PC-3 (cell line): ENCODE measurements around the gene ZNF185. TPM values are rescaled to one million over a fixed set of nuclear protein-coding genes. Genes with fewer than 3 reads are reported as not detected.

Experiments
- ATAC-seq: fragments of 200-7000 bp; cut with Tn5 transposase; 2 replicates; pipeline ENCODE4 v1.9.1; 2020; ENCODE audit warnings: mild to moderate bottlenecking, moderate library complexity
- BruUV-seq: library from RNA; stranded (reverse); fragments of 400-500 nt; replicated peaks from 2 replicates; lab custom pipeline; 2021; lab: Mats Ljungman, UMichigan
- CTCF ChIA-PET: fragments of 300-600 bp; sonication (Branson Sonifier 250); formaldehyde crosslinking; loops from one replicate; lab custom pipeline; 2022; ENCODE audit warnings: antibody characterized with exemption; lab: Charles Lee
- POLR2A ChIA-PET: fragments of 300-600 bp; sonication (Branson Sonifier 250); formaldehyde crosslinking; loops from one replicate; lab custom pipeline; 2022; ENCODE audit warnings: antibody characterized with exemption; ENCODE audit not compliant: unreplicated experiment; lab: Charles Lee
- DNase-seq: peaks from one replicate; pipeline ENCODE4 v3.0.0-alpha.2; 2015
- H2AFZ ChIP-seq: fragments of 300-600 bp; sonication (generic); 2 replicates; pipeline ENCODE4 v1.6.0; 2016; ENCODE audit warnings: antibody characterized with exemption, low read length
- H3F3A ChIP-seq: fragments of 300-600 bp; sonication (generic); one replicate; pipeline ENCODE4 v1.6.0; 2017; ENCODE audit warnings: antibody characterized with exemption, low read length, control low read depth, mild to moderate bottlenecking; ENCODE audit not compliant: unreplicated experiment
- H3K27ac ChIP-seq: fragments of 300-600 bp; sonication (generic); 2 replicates; pipeline ENCODE4 v1.5.1; 2016; ENCODE audit warnings: mild to moderate bottlenecking, low read length
- H3K27me3 ChIP-seq: fragments of 300-600 bp; sonication (generic); 2 replicates; pipeline ENCODE4 v1.6.1; 2016; ENCODE audit warnings: low read length, mixed read lengths
- H3K36me3 ChIP-seq: fragments of 300-600 bp; sonication (generic); 2 replicates; pipeline ENCODE4 v1.6.1; 2016; ENCODE audit warnings: low read depth, mixed run types, low read length, mixed read lengths
- H3K4me1 ChIP-seq: fragments of 300-600 bp; sonication (generic); 2 replicates; pipeline ENCODE4 v1.5.1; 2016; ENCODE audit warnings: low read length; ENCODE audit not compliant: insufficient read depth
- H3K4me2 ChIP-seq: fragments of 300-600 bp; sonication (generic); 2 replicates; pipeline ENCODE4 v1.6.0; 2016; ENCODE audit warnings: low read length
- H3K4me3 ChIP-seq: fragments of 300-600 bp; sonication (generic); 2 replicates; pipeline ENCODE4 v1.5.1; 2016; ENCODE audit warnings: mild to moderate bottlenecking, low read length, mixed read lengths
- H3K79me2 ChIP-seq: fragments of 300-600 bp; sonication (generic); 2 replicates; pipeline ENCODE4 v1.6.1; 2017; ENCODE audit warnings: low read length, mixed read lengths
- H3K9ac ChIP-seq: fragments of 300-600 bp; sonication (generic); 2 replicates; pipeline ENCODE4 v1.6.0; 2016; ENCODE audit warnings: mild to moderate bottlenecking, low read length
- H3K9me2 ChIP-seq: fragments of 300-600 bp; sonication (generic); replicated peaks from 2 replicates; pipeline ENCODE4 v1.6.1; 2016; ENCODE audit warnings: mixed run types, low read length, mixed read lengths
- H3K9me3 ChIP-seq: fragments of 300-600 bp; sonication (generic); 2 replicates; pipeline ENCODE4 v1.6.1; 2016; ENCODE audit warnings: low read length, mixed read lengths
- H4K20me1 ChIP-seq: fragments of 300-600 bp; sonication (generic); 2 replicates; pipeline ENCODE4 v1.6.1; 2016; ENCODE audit warnings: low read length, mixed read lengths
- CTCF ChIP-seq: fragments of 300-600 bp; sonication (generic); conservative IDR thresholded peaks from 2 replicates; pipeline ENCODE4 v1.5.1; 2017; ENCODE audit warnings: antibody characterized with exemption, low read depth, mild to moderate bottlenecking, low read length
- EZH2 ChIP-seq: fragments of 300-600 bp; sonication (generic); IDR thresholded peaks from one replicate; pipeline ENCODE4 v1.6.1; 2017; ENCODE audit warnings: antibody characterized with exemption, mild to moderate bottlenecking, low read length; ENCODE audit not compliant: unreplicated experiment
- EZH2phosphoT487 ChIP-seq: fragments of 300-600 bp; sonication (generic); IDR thresholded peaks from 2 replicates; pipeline ENCODE4 v1.6.1; 2018; ENCODE audit warnings: mild to moderate bottlenecking, antibody characterized with exemption, low read length, borderline replicate concordance
- intact Hi-C: fragments of 100-400 bp; cut with micrococcal nuclease; formaldehyde crosslinking; loops from 2 replicates; pipeline ENCODE4 v1.9.0; 2023
- total RNA-seq: library from RNA; depleted of rRNA; stranded (reverse); fragments of >200 nt; gene quantifications from 2 replicates; pipeline ENCODE4 v1.2.3, GENCODE V29; 2014

Gene ZNF185
- total RNA-seq, 1 experiment from 2014 or later, result 68.9 TPM

GRCh38 chrX:152899111-152899873, 1.4 kb downstream of the ZNF185 start:
- peaks cover 72% of the 10 kb centered on the region for H3K4me1 ChIP-seq
- ATAC-seq, result no peak
- H3K9me2 ChIP-seq, result no peaks in the 10 kb centered on the region
- H3K36me3 ChIP-seq, result no peaks in the 10 kb centered on the region
- H4K20me1 ChIP-seq, result peaks cover 16% of the 10 kb centered on the region
- H2AFZ ChIP-seq, result no peak overlapping the region
- DNase-seq, result no peak
- peak overlapping the region; percentile 91; the same call in 1 of the 2 replicates for H3K9ac ChIP-seq
- no TSS peak for BruUV-seq
- TF ChIP-seq EZH2, result no peak
- no peak for TF ChIP-seq EZH2phosphoT487
- no peak for TF ChIP-seq CTCF
- intact Hi-C loops, result no loop called here
- ChIA-PET POLR2A (no interaction called here), CTCF (no interaction called here)
- peak overlapping the region; percentile 82 for H3K4me3 ChIP-seq
- H3K9me3 ChIP-seq, result no peaks in the 10 kb centered on the region
- no peaks in the 10 kb centered on the region for H3K27me3 ChIP-seq
- peak overlapping the region; percentile 94 for H3K4me2 ChIP-seq
- H3K79me2 ChIP-seq, result peaks cover 64% of the 10 kb centered on the region
- H3F3A ChIP-seq, result peaks cover 6% of the 10 kb centered on the region
- H3K27ac ChIP-seq, result no peak overlapping the region

- Histone ChIP-seq H3F3A (peaks cover 6% of the 10 kb centered on the region), H2AFZ (no peak overlapping the region), H4K20me1 (peaks cover 16% of the 10 kb centered on the region), H3K4me2 (peak overlapping the region; percentile 94), H3K9me2 (no peaks in the 10 kb centered on the region), H3K4me1 (peaks cover 64% of the 10 kb centered on the region), H3K36me3 (no peaks in the 10 kb centered on the region), H3K27ac (peak overlapping the region; percentile 7; the same call in 1 of the 2 replicates), H3K9me3 (no peaks in the 10 kb centered on the region), H3K4me3 (peak overlapping the region; percentile 82), H3K9ac (no peak overlapping the region), H3K79me2 (peaks cover 72% of the 10 kb centered on the region), H3K27me3 (no peaks in the 10 kb centered on the region)
- ATAC-seq, result no peak
- no TSS peak for BruUV-seq
- ChIA-PET CTCF (no interaction called here), POLR2A (no interaction called here)
- DNase-seq, result no peak
- intact Hi-C loops, result no loop called here
- TF ChIP-seq EZH2 (no peak), EZH2phosphoT487 (no peak), CTCF (no peak)
Observed at GRCh38 chrX:152899874-152900719, 2.2 kb downstream of the ZNF185 start.
